Tibial nerve (tissue), 3 donors: ENCODE data around the gene FAM193A.

Source experiments
- CTCF ChIP-seq, 5 experiments: fragments of 200-600 bp in 3 of 5; fragments of 450-650 bp in 2 of 5; sonication (generic) in 3 of 5; IDR thresholded peaks; one replicate each; pipeline ENCODE4 v1.5.1; 2016 to 2019; ENCODE audit warnings: antibody characterized with exemption in 5 of 5, mild to moderate bottlenecking in 3 of 5, moderate library complexity in 2 of 5
- POLR2A ChIP-seq, 2 donors: fragments of 450-650 bp; IDR thresholded peaks; one replicate each; pipeline ENCODE4 v1.6.1; 2017; ENCODE audit warnings: antibody characterized with exemption in 2 of 2, mild to moderate bottlenecking in 2 of 2, moderate library complexity in 2 of 2

GRCh38 chr4:2535376-2536192 lies 863 bp upstream of the FAM193A start:
- TF ChIP-seq POLR2A (IDR thresholded peaks at IDR 0.05) (peak in 1 of 2 donors; percentile 15), CTCF (IDR thresholded peaks at IDR 0.05) (peak in 1 of 5 experiments; percentile 14)
